Panc1 (cell line): ENCODE results near the gene ZNF512.

Experiments used
- POLR2AphosphoS5 ChIP-seq: IDR thresholded peaks from 2 replicates; pipeline ENCODE4 v1.6.1; 2012; ENCODE audit warnings: mild to moderate bottlenecking, low read depth, low read length, moderate library complexity
- TCF7L2 ChIP-seq: IDR thresholded peaks from 2 replicates; pipeline ENCODE4 v1.6.1; 2011; ENCODE audit warnings: mild to moderate bottlenecking, low read depth, low read length, inconsistent platforms
- TF ChIP-seq, protein P1 (sequence below): fragments of 450-650 bp; IDR thresholded peaks from 2 replicates; pipeline ENCODE4 v1.5.1; 2017; ENCODE audit warnings: mild to moderate bottlenecking
- TF ChIP-seq, protein P2 (sequence below), 2 experiments: IDR thresholded peaks; 2 replicates each; pipeline ENCODE4 v1.6.1; 2011 to 2012; ENCODE audit warnings: low read depth in 2 of 2, control low read depth in 1 of 2, low read length in 1 of 2, mild to moderate bottlenecking in 1 of 2, moderate library complexity in 1 of 2; ENCODE audit not compliant: insufficient read depth in 1 of 2

DNA sequence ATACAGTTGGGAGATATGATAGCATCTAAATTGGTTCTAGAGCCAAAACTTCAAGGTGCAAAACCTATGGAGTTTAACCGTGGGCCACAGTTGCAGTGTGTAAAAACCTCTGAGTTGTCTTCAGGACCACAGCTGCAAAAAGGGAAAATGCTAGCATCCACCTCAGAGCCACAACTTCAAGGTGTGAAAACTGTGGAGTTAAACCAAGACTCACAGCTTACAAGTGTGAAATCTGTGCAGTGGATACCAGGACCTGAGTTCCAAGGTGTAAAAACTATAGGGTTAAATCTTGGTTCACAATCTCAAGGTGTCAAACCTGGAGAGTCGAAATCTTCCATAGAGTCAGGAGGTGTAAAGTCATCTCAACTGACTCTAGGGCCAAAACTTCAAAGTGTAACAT, 10.4 kb upstream of the ZNF512 start:
- TF ChIP-seq, protein P1, sequence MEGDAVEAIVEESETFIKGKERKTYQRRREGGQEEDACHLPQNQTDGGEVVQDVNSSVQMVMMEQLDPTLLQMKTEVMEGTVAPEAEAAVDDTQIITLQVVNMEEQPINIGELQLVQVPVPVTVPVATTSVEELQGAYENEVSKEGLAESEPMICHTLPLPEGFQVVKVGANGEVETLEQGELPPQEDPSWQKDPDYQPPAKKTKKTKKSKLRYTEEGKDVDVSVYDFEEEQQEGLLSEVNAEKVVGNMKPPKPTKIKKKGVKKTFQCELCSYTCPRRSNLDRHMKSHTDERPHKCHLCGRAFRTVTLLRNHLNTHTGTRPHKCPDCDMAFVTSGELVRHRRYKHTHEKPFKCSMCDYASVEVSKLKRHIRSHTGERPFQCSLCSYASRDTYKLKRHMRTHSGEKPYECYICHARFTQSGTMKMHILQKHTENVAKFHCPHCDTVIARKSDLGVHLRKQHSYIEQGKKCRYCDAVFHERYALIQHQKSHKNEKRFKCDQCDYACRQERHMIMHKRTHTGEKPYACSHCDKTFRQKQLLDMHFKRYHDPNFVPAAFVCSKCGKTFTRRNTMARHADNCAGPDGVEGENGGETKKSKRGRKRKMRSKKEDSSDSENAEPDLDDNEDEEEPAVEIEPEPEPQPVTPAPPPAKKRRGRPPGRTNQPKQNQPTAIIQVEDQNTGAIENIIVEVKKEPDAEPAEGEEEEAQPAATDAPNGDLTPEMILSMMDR, result no peak
- TF ChIP-seq POLR2AphosphoS5 (no peak), TCF7L2 (no peak)
- TF ChIP-seq, protein P2, sequence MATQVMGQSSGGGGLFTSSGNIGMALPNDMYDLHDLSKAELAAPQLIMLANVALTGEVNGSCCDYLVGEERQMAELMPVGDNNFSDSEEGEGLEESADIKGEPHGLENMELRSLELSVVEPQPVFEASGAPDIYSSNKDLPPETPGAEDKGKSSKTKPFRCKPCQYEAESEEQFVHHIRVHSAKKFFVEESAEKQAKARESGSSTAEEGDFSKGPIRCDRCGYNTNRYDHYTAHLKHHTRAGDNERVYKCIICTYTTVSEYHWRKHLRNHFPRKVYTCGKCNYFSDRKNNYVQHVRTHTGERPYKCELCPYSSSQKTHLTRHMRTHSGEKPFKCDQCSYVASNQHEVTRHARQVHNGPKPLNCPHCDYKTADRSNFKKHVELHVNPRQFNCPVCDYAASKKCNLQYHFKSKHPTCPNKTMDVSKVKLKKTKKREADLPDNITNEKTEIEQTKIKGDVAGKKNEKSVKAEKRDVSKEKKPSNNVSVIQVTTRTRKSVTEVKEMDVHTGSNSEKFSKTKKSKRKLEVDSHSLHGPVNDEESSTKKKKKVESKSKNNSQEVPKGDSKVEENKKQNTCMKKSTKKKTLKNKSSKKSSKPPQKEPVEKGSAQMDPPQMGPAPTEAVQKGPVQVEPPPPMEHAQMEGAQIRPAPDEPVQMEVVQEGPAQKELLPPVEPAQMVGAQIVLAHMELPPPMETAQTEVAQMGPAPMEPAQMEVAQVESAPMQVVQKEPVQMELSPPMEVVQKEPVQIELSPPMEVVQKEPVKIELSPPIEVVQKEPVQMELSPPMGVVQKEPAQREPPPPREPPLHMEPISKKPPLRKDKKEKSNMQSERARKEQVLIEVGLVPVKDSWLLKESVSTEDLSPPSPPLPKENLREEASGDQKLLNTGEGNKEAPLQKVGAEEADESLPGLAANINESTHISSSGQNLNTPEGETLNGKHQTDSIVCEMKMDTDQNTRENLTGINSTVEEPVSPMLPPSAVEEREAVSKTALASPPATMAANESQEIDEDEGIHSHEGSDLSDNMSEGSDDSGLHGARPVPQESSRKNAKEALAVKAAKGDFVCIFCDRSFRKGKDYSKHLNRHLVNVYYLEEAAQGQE (IDR thresholded peaks at IDR 0.05; ENCODE audit: insufficient read depth in 1 of 2, low read depth in 2 of 2, low read length in 1 of 2), result no peak
